GM12865 (cell line): ENCODE data around the gene SLC4A9.
A peak's percentile ranks its signal among the peaks of the same experiment; 100 is the strongest.

ENCODE experiments used
- DNase-seq: peaks from one replicate; pipeline ENCODE4 v3.0.0; 2010; ENCODE audit warnings: low read depth
- H3K4me3 ChIP-seq: 2 replicates; pipeline ENCODE4 v1.5.1; 2011; ENCODE audit warnings: mild to moderate bottlenecking, low read depth, low read length, control low read depth
- TF ChIP-seq, protein P1 (sequence below): IDR thresholded peaks from 2 replicates; pipeline ENCODE4 v1.5.1; 2011; ENCODE audit warnings: low read length, control low read depth, low read depth, inconsistent platforms; ENCODE audit not compliant: insufficient read depth; ENCODE audit errors: missing control alignments

The SLC4A9 gene

DNA sequence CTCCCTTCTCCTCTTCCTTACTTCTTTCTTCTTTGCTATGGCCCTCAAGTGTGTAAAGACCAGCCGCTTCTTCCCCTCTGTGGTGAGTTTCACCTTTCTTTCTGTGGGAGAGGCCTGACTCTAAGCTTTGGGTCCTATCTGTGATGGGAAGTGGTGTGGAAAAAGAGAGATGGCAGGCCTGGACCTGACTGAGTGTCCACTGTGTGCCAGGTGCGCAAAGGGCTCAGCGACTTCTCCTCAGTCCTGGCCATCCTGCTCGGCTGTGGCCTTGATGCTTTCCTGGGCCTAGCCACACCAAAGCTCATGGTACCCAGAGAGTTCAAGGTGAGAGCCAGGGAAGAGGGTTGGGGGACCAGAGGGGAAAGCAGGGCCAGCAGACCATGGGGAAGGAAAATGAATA lies 5.9 kb downstream of the SLC4A9 start:
- TF ChIP-seq, protein P1, sequence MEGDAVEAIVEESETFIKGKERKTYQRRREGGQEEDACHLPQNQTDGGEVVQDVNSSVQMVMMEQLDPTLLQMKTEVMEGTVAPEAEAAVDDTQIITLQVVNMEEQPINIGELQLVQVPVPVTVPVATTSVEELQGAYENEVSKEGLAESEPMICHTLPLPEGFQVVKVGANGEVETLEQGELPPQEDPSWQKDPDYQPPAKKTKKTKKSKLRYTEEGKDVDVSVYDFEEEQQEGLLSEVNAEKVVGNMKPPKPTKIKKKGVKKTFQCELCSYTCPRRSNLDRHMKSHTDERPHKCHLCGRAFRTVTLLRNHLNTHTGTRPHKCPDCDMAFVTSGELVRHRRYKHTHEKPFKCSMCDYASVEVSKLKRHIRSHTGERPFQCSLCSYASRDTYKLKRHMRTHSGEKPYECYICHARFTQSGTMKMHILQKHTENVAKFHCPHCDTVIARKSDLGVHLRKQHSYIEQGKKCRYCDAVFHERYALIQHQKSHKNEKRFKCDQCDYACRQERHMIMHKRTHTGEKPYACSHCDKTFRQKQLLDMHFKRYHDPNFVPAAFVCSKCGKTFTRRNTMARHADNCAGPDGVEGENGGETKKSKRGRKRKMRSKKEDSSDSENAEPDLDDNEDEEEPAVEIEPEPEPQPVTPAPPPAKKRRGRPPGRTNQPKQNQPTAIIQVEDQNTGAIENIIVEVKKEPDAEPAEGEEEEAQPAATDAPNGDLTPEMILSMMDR: no peak
- no peak for DNase-seq
- H3K4me3 ChIP-seq: no peak overlapping the region

GRCh38 chr5:140366589-140367255 lies 6.7 kb downstream of the SLC4A9 start:
- TF ChIP-seq, protein P1: no peak
- no peak overlapping the region for H3K4me3 ChIP-seq

DNA sequence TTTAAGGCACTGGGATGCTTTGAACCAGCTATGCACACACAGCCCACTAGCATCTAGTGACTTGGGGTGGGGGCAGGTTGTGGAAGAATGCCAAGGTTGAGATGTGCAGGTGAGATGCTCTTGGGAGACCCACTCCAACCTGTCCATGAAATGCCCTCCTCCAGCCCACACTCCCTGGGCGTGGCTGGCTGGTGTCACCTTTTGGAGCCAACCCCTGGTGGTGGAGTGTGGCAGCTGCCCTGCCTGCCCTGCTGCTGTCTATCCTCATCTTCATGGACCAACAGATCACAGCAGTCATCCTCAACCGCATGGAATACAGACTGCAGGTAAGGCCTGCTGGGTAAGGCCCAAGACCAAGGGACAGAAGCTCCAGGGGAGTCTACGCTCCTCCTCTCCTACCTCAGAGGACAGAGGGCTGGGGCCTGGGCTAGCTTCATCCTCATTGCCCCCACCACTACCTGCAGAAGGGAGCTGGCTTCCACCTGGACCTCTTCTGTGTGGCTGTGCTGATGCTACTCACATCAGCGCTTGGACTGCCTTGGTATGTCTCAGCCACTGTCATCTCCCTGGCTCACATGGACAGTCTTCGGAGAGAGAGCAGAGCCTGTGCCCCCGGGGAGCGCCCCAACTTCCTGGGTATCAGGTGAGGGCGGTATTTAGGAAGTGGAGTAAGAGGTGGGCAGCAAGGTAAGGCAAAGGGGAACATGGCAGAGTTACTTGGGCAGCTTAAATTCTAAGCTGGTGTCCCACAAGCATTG lies 7.4 kb downstream of the SLC4A9 start:
- H3K4me3 ChIP-seq: no peak overlapping the region
- TF ChIP-seq, protein P1: no peak
- DNase-seq: no peak

More at GRCh38 chr5:140366589-140367255, 6.7 kb downstream of the SLC4A9 start:
- DNase-seq: no peak

DNA sequence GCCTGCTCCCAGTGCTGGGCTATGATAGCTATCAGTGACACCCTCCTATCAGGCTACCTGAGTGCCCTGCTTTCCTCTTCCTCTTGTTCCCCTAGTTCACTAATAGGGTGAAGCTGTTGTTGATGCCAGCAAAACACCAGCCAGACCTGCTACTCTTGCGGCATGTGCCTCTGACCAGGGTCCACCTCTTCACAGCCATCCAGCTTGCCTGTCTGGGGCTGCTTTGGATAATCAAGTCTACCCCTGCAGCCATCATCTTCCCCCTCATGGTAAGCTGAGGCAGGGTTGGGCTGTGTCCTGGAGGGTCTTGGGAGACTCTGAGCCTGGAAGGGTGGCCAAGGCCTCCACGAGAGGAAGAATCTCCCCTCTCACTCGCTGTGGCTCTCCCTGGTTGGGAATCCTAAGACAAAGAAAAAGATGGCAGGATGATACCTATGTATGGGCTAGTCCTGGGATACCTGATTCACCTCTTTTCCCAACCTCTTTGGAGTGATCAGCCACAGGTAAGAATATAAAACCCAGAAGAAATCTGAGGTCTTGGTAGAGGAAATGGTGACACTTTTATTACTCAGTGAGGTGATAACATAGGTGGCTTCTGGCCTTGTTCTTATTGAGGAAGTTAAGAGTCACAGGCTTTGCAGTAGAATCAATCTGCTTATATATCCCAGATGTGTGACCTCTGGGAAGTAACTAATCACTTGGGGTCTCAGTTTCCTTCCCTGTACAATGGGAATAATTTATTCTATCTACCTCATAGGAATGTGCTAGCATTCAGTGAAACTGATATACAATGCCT lies 11.6 kb downstream of the SLC4A9 start:
- H3K4me3 ChIP-seq: no peak overlapping the region
- TF ChIP-seq, protein P1: no peak
- DNase-seq: no peak

GRCh38 chr5:140372971-140373487 lies 13.0 kb downstream of the SLC4A9 start:
- TF ChIP-seq, protein P1: peak; percentile 80
- H3K4me3 ChIP-seq: no peak overlapping the region
- DNase-seq: peak; percentile 51

GRCh38 chr5:140381351-140381750 lies 21.4 kb downstream of the SLC4A9 start:
- no peak for DNase-seq
- no peak overlapping the region for H3K4me3 ChIP-seq
- TF ChIP-seq, protein P1: no peak
